Right ventricle myocardium superior (tissue), 1 donor: ENCODE data around the gene TRAF3. TPM values are rescaled to one million over a fixed set of nuclear protein-coding genes. Genes with fewer than 3 reads are reported as not detected.
"Not testable (repeated sequence)": the region's sequence is repeated elsewhere in the genome, so short reads cannot be mapped to it uniquely, and the experiment has no call there.

Experiments used
- ATAC-seq: fragments of 200-7000 bp; cut with Tn5 transposase; one replicate; pipeline ENCODE4 v1.9.1; 2020; ENCODE audit warnings: mild to moderate bottlenecking; ENCODE audit not compliant: poor library complexity
- DNase-seq: peaks from one replicate; pipeline ENCODE4 v3.0.0-alpha.2; 2020
- intact Hi-C: fragments of 100-400 bp; cut with DNase I; formaldehyde crosslinking; loops from one replicate; pipeline ENCODE4 v1.11.2; 2022
- total RNA-seq: library from RNA; stranded (reverse); fragmentation: NEBNext Ultra II Directional; extraction: Animal tissue kit (Norgen Biotek cat#: 25700); gene quantifications from one replicate; pipeline ENCODE4 v1.2.1, GENCODE V29; 2021
- donor health status: DM: no; HTN: yes; CAD: no; lungs with severe emphysema.

The TRAF3 gene
- total RNA-seq, 1 donor from 2014 or later: 9.8 TPM

GRCh38 chr14:102837120-102837519, 59.9 kb downstream of the TRAF3 start:
- intact Hi-C loops, ATAC-seq, DNase-seq: not testable (repeated sequence)

- no peak for DNase-seq
- ATAC-seq: no peak
- intact Hi-C loops: no loop called here
These were observed 61.3 kb downstream of the TRAF3 start for GRCh38 chr14:102838501-102838900.

- DNase-seq (no peak), ATAC-seq (no peak)
- intact Hi-C loops: no loop called here
These were observed 62.9 kb downstream of the TRAF3 start for GRCh38 chr14:102840115-102840514.

- intact Hi-C loops: no loop called here
These were observed 63.7 kb downstream of the TRAF3 start for GRCh38 chr14:102840771-102841528.

GRCh38 chr14:102848830-102849525, 71.7 kb downstream of the TRAF3 start:
- peak; percentile 73 for DNase-seq
- peak; percentile 87 for ATAC-seq
- intact Hi-C loops: no loop called here

More at GRCh38 chr14:102840771-102841528, 63.7 kb downstream of the TRAF3 start:
- DNase-seq: no peak
- ATAC-seq: no peak

GRCh38 chr14:102849526-102850379, 72.5 kb downstream of the TRAF3 start:
- intact Hi-C loops: no loop called here
- ATAC-seq (peak; percentile 41), DNase-seq (no peak)

GRCh38 chr14:102853648-102854047, 76.4 kb downstream of the TRAF3 start:
- DNase-seq (no peak), ATAC-seq (no peak)
- intact Hi-C loops: no loop called here

- intact Hi-C loops: no loop called here
- DNase-seq: no peak
- ATAC-seq: no peak
These were observed 76.9 kb downstream of the TRAF3 start for GRCh38 chr14:102854091-102854703.

GRCh38 chr14:102856179-102856578, 78.9 kb downstream of the TRAF3 start:
- DNase-seq (no peak), ATAC-seq (no peak)
- intact Hi-C loops: no loop called here

GRCh38 chr14:102857444-102857843, 80.2 kb downstream of the TRAF3 start:
- intact Hi-C loops: no loop called here
- no peak for ATAC-seq
- DNase-seq: no peak

- DNase-seq (no peak), ATAC-seq (no peak)
- intact Hi-C loops: no loop called here
These were observed 82.7 kb downstream of the TRAF3 start for GRCh38 chr14:102859911-102860310.

- ATAC-seq (no peak), DNase-seq (no peak)
- intact Hi-C loops: no loop called here
These were observed 85.0 kb downstream of the TRAF3 start for GRCh38 chr14:102862154-102862773.

- intact Hi-C loops: no loop called here
- DNase-seq (no peak), ATAC-seq (no peak)
These were observed 86.1 kb downstream of the TRAF3 start for GRCh38 chr14:102863381-102863780.

GRCh38 chr14:102865916-102866315, 88.7 kb downstream of the TRAF3 start:
- DNase-seq, ATAC-seq, intact Hi-C loops: not testable (repeated sequence)

- intact Hi-C loops: no loop called here
- no peak for ATAC-seq
- no peak for DNase-seq
These were observed 89.9 kb downstream of the TRAF3 start for GRCh38 chr14:102866982-102867761.

GRCh38 chr14:102867826-102868580, 90.8 kb downstream of the TRAF3 start:
- intact Hi-C loops: no loop called here
- ATAC-seq (no peak), DNase-seq (no peak)

- DNase-seq (no peak), ATAC-seq (no peak)
- intact Hi-C loops: no loop called here
These were observed 91.8 kb downstream of the TRAF3 start for GRCh38 chr14:102868956-102869547.
